GM12878 (cell line): ENCODE measurements around the gene RUNX3. TPM values are rescaled to one million over a fixed set of nuclear protein-coding genes. Genes with fewer than 3 reads are reported as not detected.
"Not testable (repeated sequence)": the region's sequence is repeated elsewhere in the genome, so short reads cannot be mapped to it uniquely, and the experiment has no call there.

Experiments
- ATAC-seq: fragments of 200-7000 bp; cut with Tn5 transposase; 3 replicates; pipeline ENCODE4 v1.9.1; 2020; ENCODE audit warnings: mild to moderate bottlenecking, moderate library complexity
- BruUV-seq: library from RNA; stranded (reverse); fragments of 400-500 nt; replicated peaks from 2 replicates; lab custom pipeline; 2021; lab: Mats Ljungman, UMichigan
- CTCF ChIA-PET: fragments of 300-600 bp; sonication (Branson Sonifier 250); formaldehyde crosslinking; extraction: SDS; loops from one replicate; lab custom pipeline; 2021; ENCODE audit warnings: inconsistent platforms; lab: Yijun Ruan, JAX
- POLR2A ChIA-PET: fragments of 350-600 bp; formaldehyde crosslinking; extraction: SDS; loops from one replicate; lab custom pipeline; 2021; ENCODE audit warnings: inconsistent platforms; lab: Charles Lee
- RAD21 ChIA-PET: fragments of 300-600 bp; sonication (Branson Sonifier 250); formaldehyde crosslinking; loops from one replicate; lab custom pipeline; 2023; ENCODE audit warnings: antibody characterized with exemption; ENCODE audit not compliant: unreplicated experiment; lab: Charles Lee
- SMC1A ChIA-PET: fragments of 300-600 bp; sonication (Branson Sonifier 250); formaldehyde crosslinking; loops from one replicate; lab custom pipeline; 2023; ENCODE audit not compliant: unreplicated experiment, uncharacterized antibody; lab: Charles Lee
- DNase-seq: peaks from one replicate; pipeline ENCODE4 v3.0.0-alpha.2; 2011; ENCODE audit warnings: low read depth, low spot score
- FAIRE-seq: peaks from 3 replicates; lab custom pipeline; 2011; peaks lifted over from hg19 to GRCh38; lab: Jason Lieb, UNC
- H2AFZ ChIP-seq: 2 replicates; pipeline ENCODE4 v1.6.0; 2011; ENCODE audit warnings: low read depth, low read length, control low read depth; ENCODE audit not compliant: control insufficient read depth
- H3K27ac ChIP-seq: 2 replicates; pipeline ENCODE4 v1.5.1; 2011; ENCODE audit warnings: control low read depth; ENCODE audit not compliant: control insufficient read depth, insufficient read depth
- H3K27me3 ChIP-seq, 2 experiments: replicated peaks in 1 of 2; 2 replicates each; pipeline versions ENCODE4 v1.6.0 to v1.6.1; 2011; ENCODE audit warnings: low read length in 1 of 2; ENCODE audit not compliant: control insufficient read depth in 2 of 2, insufficient read depth in 2 of 2
- H3K36me3 ChIP-seq, 2 experiments: 2 replicates each; pipeline ENCODE4 v1.5.1; 2011; ENCODE audit warnings: low read length in 1 of 2; ENCODE audit not compliant: control insufficient read depth in 2 of 2, insufficient read depth in 2 of 2
- H3K4me1 ChIP-seq: 2 replicates; pipeline ENCODE4 v1.6.1; 2011; ENCODE audit warnings: mild to moderate bottlenecking, low read length, moderate library complexity, mixed read lengths; ENCODE audit not compliant: control insufficient read depth, insufficient read depth
- H3K4me2 ChIP-seq: 2 replicates; pipeline ENCODE4 v1.6.0; 2011; ENCODE audit warnings: control low read depth; ENCODE audit not compliant: control insufficient read depth, insufficient read depth
- H3K4me3 ChIP-seq: fragments of 200-600 bp; sonication (generic); 2 replicates; pipeline ENCODE4 v1.5.1; 2016
- H3K79me2 ChIP-seq: 2 replicates; pipeline ENCODE4 v1.6.0; 2011; ENCODE audit warnings: low read length; ENCODE audit not compliant: control insufficient read depth, insufficient read depth
- H3K9ac ChIP-seq: 2 replicates; pipeline ENCODE4 v1.8.0; 2011; ENCODE audit warnings: low read length, control low read depth, mixed read lengths; ENCODE audit not compliant: control insufficient read depth, insufficient read depth
- H3K9me3 ChIP-seq: replicated peaks from 3 replicates; pipeline ENCODE4 v1.5.1; 2011; ENCODE audit warnings: mild to moderate bottlenecking, low read length; ENCODE audit not compliant: control insufficient read depth, insufficient read depth
- H4K20me1 ChIP-seq: 2 replicates; pipeline ENCODE4 v1.6.0; 2011; ENCODE audit not compliant: control insufficient read depth, insufficient read depth
- POLR2AphosphoS5 ChIP-seq: IDR thresholded peaks from 2 replicates; pipeline ENCODE4 v1.6.1; 2011; ENCODE audit warnings: mild to moderate bottlenecking, low read length, inconsistent platforms
- ZBTB33 ChIP-seq: fragments of 450-650 bp; IDR thresholded peaks from 2 replicates; pipeline ENCODE4 v1.6.1; 2017; ENCODE audit warnings: mild to moderate bottlenecking
- WGBS: methylation state at CpG from one replicate; pipeline ENCODE4 v1.1.6; 2016; ENCODE audit warnings: low lambda C conversion rate; ENCODE audit not compliant: insufficient replicate concordance, insufficient coverage; ENCODE audit errors: missing lambda C conversion rate; 5-methylcytosine and 5-hydroxymethylcytosine counted together
- in situ Hi-C: fragments of 300-500 bp; cut with MboI; formaldehyde crosslinking; loops from 9 replicates; pipeline ENCODE4 v1.14.3; 2018; ENCODE audit warnings: mixed read lengths
- intact Hi-C: fragments of 100-400 bp; cut with micrococcal nuclease; formaldehyde crosslinking; loops from one replicate; pipeline ENCODE4 v1.14.2; 2022; ENCODE audit not compliant: unreplicated experiment
- polyA plus RNA-seq, 11 experiments: library from polyadenylated mRNA; depleted of rRNA in 4 of 11; unstranded in 6 of 11; stranded (reverse) in 5 of 11; fragments of >200 nt; fragmentation: Nextera tagmentation in 4 of 11; fragmentation: Illumina TruSeq in 1 of 11; extraction: Ambion mirVana in 4 of 11; extraction: Trizol in 1 of 11; gene quantifications; 1 replicate in 1 of 11; 2 replicates in 10 of 11; pipeline versions ENCODE4 v1.2.1 to v1.2.3, GENCODE V29; 2011 to 2016; ENCODE audit warnings: inconsistent platforms in 2 of 11, missing spikeins in 2 of 11, low read depth in 1 of 11
- total RNA-seq, 4 experiments: library from RNA; depleted of rRNA in 3 of 4; stranded (reverse); fragments of >200 nt in 3 of 4; fragmentation: Illumina TruSeq in 1 of 4; extraction: Trizol in 1 of 4; gene quantifications; 2 replicates each; pipeline versions ENCODE4 v1.2.1 to v1.2.3, GENCODE V29; 2013 to 2021

Gene RUNX3
- total and polyA plus RNA-seq, 10 of the 15 experiments (the other 5 are each of a cell fraction or from before 2014, with no cell fraction given): 19.0 to 151 (median 31.4) TPM

DNA sequence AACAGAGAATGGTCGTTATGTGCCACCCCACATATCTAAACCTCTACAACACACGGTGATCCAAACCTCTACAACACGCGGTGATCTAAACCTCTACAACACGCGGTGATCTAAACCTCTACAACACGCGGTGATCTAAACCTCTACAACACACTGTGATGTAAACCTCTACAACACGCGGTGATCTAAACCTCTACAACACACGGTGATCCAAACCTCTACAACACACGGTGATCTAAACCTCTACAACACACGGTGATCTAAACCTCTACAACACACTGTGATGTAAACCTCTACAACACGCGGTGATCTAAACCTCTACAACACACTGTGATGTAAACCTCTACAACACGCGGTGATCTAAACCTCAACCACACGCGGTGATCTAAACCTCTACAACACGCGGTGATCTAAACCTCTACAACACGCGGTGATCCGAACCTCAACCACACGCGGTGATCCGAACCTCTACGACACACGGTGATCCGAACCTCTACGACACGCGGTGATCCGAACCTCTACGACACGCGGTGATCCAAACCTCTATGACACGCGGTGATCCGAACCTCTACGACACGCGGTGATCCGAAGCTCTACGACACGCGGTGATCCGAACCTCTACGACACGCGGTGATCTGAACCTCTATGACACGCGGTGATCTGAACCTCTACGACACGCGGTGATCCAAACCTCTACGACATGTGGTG, 22.3 kb downstream of the RUNX3 start:
- FAIRE-seq, CTCF ChIA-PET, ATAC-seq, H3K27ac ChIP-seq, in situ Hi-C loops, H3K4me1 ChIP-seq, DNase-seq, H3K4me2 ChIP-seq, RAD21 ChIA-PET, H2AFZ ChIP-seq, H3K9me3 ChIP-seq, POLR2A ChIA-PET, H3K4me3 ChIP-seq, H3K27me3 ChIP-seq, SMC1A ChIA-PET, H3K9ac ChIP-seq, intact Hi-C loops: not testable (repeated sequence)
- BruUV-seq: TSS peak; percentile 24
- 98% methylated on average over 57 of the region's 57 CpGs for WGBS
- Histone ChIP-seq H3K79me2 (peaks cover 16% of the 10 kb centered on the region), H4K20me1 (peaks cover 19% of the 10 kb centered on the region), H3K36me3 (peaks cover 53 to 83% of the 10 kb centered on the region in 2 experiments)
- TF ChIP-seq ZBTB33 (0 out of 2 replicates have a peak, but pooled peaks have one; percentile 27), POLR2AphosphoS5 (peak; percentile 42; the same call in 1 of the 2 replicates)
